Measurements from ENCODE around the gene INPP5D. TPM values are rescaled to one million over a fixed set of nuclear protein-coding genes. Genes with fewer than 3 reads are reported as not detected.

The INPP5D gene
- total RNA-seq, 1 experiment from 2014 or later = 12.7 TPM

- Histone ChIP-seq H3K4ac (ENCODE audit: low read depth, low read length) (no peak overlapping the region), H3K27ac (ENCODE audit: insufficient read length, low read depth, low read length) (no peak overlapping the region), H2BK12ac (ENCODE audit: insufficient read length, low read depth, low read length) (no peak overlapping the region), H2AFZ (ENCODE audit: low read length) (no peak overlapping the region), H3K56ac (ENCODE audit: insufficient read length, low read depth, low read length) (no peak overlapping the region), H4K5ac (ENCODE audit: insufficient read length, low read depth, low read length) (no peak overlapping the region), H3K4me2 (ENCODE audit: insufficient read depth, insufficient read length, low read length) (no peak overlapping the region), H3K9ac (ENCODE audit: extremely low read depth, insufficient read length, low read length) (no peak overlapping the region), H3T11ph (ENCODE audit: low read length) (no peak overlapping the region), H2BK5ac (ENCODE audit: insufficient read length, low read length) (no peak overlapping the region), H3K18ac (ENCODE audit: insufficient read length, low read depth, low read length) (no peak overlapping the region), H2BK20ac (ENCODE audit: low read depth, low read length, poor library complexity, severe bottlenecking) (no peak overlapping the region), H2AK5ac (ENCODE audit: insufficient read length, low read length) (no peak overlapping the region), H3K23me2 (ENCODE audit: insufficient read length, low read depth, low read length, poor library complexity, severe bottlenecking) (no peaks in the 10 kb centered on the region), H2BK120ac (ENCODE audit: low read depth, low read length, poor library complexity, severe bottlenecking) (no peak overlapping the region), H3K4me1 (ENCODE audit: insufficient read depth, low read length) (no peaks in the 10 kb centered on the region), H3K9me3 (ENCODE audit: control insufficient read depth, low read depth, low read length) (no peaks in the 10 kb centered on the region), H4K91ac (ENCODE audit: insufficient read length, low read depth, low read length) (no peak overlapping the region), H4K8ac (replicated peaks; ENCODE audit: insufficient read length, low read depth, low read length) (no peak overlapping the region), H3K23ac (ENCODE audit: insufficient read length, low read depth, low read length) (no peak overlapping the region), H3K14ac (ENCODE audit: insufficient read depth, low read length) (no peak overlapping the region), H3K79me1 (ENCODE audit: insufficient read depth, low read depth, low read length, poor library complexity, severe bottlenecking) (no peaks in the 10 kb centered on the region), H2BK15ac (ENCODE audit: low read depth, low read length) (no peak overlapping the region), H4K20me1 (ENCODE audit: control insufficient read depth, insufficient read depth, insufficient read length) (no peaks in the 10 kb centered on the region), H3K79me2 (ENCODE audit: insufficient read depth, low read length) (no peaks in the 10 kb centered on the region), H3K27me3 (ENCODE audit: insufficient read depth, low read length) (no peaks in the 10 kb centered on the region)
- peaks cover 2% of the 10 kb centered on the region; the same call in 1 of the 2 replicates for H3K27me3 Mint-ChIP-seq (ENCODE audit: low read depth)
- no peak for TF ChIP-seq CTCF (conservative IDR thresholded peaks at IDR 0.05)
- H3K9me3 Mint-ChIP-seq = no peaks in the 10 kb centered on the region
- H3K27ac Mint-ChIP-seq = no peak overlapping the region
- no peak for DNase-seq
- no CpG with 5 or more reads among the region's 11 CpGs for WGBS (ENCODE audit: extremely low coverage, insufficient read length, low lambda C conversion rate)
- H3K36me3 Mint-ChIP-seq (ENCODE audit: insufficient read depth in 1 of 3, low read depth in 3 of 3) = no peaks in the 10 kb centered on the region
- H3K4me3 Mint-ChIP-seq = no peak overlapping the region
- H3K4me1 Mint-ChIP-seq = peaks cover 26 to 38% of the 10 kb centered on the region in 2 experiments
These were observed 22.2 kb downstream of the INPP5D start for GRCh38 chr2:233082222-233082930.
